ENCODE measurements around the gene YWHAQ. TPM values are rescaled to one million over a fixed set of nuclear protein-coding genes. Genes with fewer than 3 reads are reported as not detected.
A peak's percentile ranks its signal among the peaks of the same experiment; 100 is the strongest.
"Not testable (repeated sequence)": the region's sequence is repeated elsewhere in the genome, so short reads cannot be mapped to it uniquely, and the experiment has no call there.

Gene YWHAQ
- total RNA-seq, 1 donor: 90.8 TPM

GRCh38 chr2:9596621-9597311, 34.0 kb downstream of the YWHAQ start:
- DNase-seq (ENCODE audit: low read depth in 2 of 3, low spot score in 2 of 3): no peak

GRCh38 chr2:9595746-9596145, 35.1 kb downstream of the YWHAQ start:
- DNase-seq (ENCODE audit: low read depth in 2 of 3, low spot score in 2 of 3): no peak

- DNase-seq (ENCODE audit: low read depth in 2 of 3, low spot score in 2 of 3): not testable (repeated sequence)
These were observed 35.5 kb downstream of the YWHAQ start for GRCh38 chr2:9595256-9595655.

- DNase-seq (ENCODE audit: low read depth in 2 of 3, low spot score in 2 of 3): no peak
These were observed 36.3 kb downstream of the YWHAQ start for GRCh38 chr2:9594366-9595054.

- DNase-seq (ENCODE audit: low read depth in 2 of 3, low spot score in 2 of 3): no peak
These were observed 36.9 kb downstream of the YWHAQ start for GRCh38 chr2:9593925-9594324.

GRCh38 chr2:9592699-9593098, 38.1 kb downstream of the YWHAQ start:
- DNase-seq (ENCODE audit: low read depth in 2 of 3, low spot score in 2 of 3): no peak

- DNase-seq (ENCODE audit: low read depth in 2 of 3, low spot score in 2 of 3): no peak
These were observed 40.2 kb downstream of the YWHAQ start for GRCh38 chr2:9590641-9591040.

- no peak for DNase-seq (ENCODE audit: low read depth in 2 of 3, low spot score in 2 of 3)
These were observed 44.3 kb downstream of the YWHAQ start for GRCh38 chr2:9586465-9586864.

GRCh38 chr2:9585486-9585885, 45.3 kb downstream of the YWHAQ start:
- DNase-seq (ENCODE audit: low read depth in 2 of 3, low spot score in 2 of 3): no peak

- not testable (repeated sequence) for DNase-seq (ENCODE audit: low read depth in 2 of 3, low spot score in 2 of 3)
These were observed 45.9 kb downstream of the YWHAQ start for GRCh38 chr2:9584902-9585301.

GRCh38 chr2:9582624-9583023, 48.2 kb downstream of the YWHAQ start:
- no peak for DNase-seq (ENCODE audit: low read depth in 2 of 3, low spot score in 2 of 3)

GRCh38 chr2:9578467-9579235, 52.1 kb downstream of the YWHAQ start:
- no peak for DNase-seq (ENCODE audit: low read depth in 2 of 3, low spot score in 2 of 3)

- DNase-seq (ENCODE audit: low read depth in 2 of 3, low spot score in 2 of 3): no peak
These were observed 56.5 kb downstream of the YWHAQ start for GRCh38 chr2:9574331-9574730.

GRCh38 chr2:9573840-9574239, 57.0 kb downstream of the YWHAQ start:
- no peak for DNase-seq (ENCODE audit: low read depth in 2 of 3, low spot score in 2 of 3)

- peak in 1 of 3 donors; percentile 33 for DNase-seq (ENCODE audit: low read depth in 2 of 3, low spot score in 2 of 3)
These were observed 57.6 kb downstream of the YWHAQ start for GRCh38 chr2:9573013-9573720.

- DNase-seq (ENCODE audit: low read depth in 2 of 3, low spot score in 2 of 3): peak in 1 of 3 donors; percentile 6
These were observed 60.4 kb downstream of the YWHAQ start for GRCh38 chr2:9570182-9571060.

- DNase-seq (ENCODE audit: low read depth in 2 of 3, low spot score in 2 of 3): no peak
These were observed 65.2 kb downstream of the YWHAQ start for GRCh38 chr2:9565436-9566153.

GRCh38 chr2:9560628-9561027, 70.2 kb downstream of the YWHAQ start:
- no peak for DNase-seq (ENCODE audit: low read depth in 2 of 3, low spot score in 2 of 3)

GRCh38 chr2:9558948-9559381, 71.8 kb downstream of the YWHAQ start:
- DNase-seq (ENCODE audit: low read depth in 2 of 3, low spot score in 2 of 3): no peak

Data from hematopoietic multipotent progenitor cell (in vitro differentiated cells).